Colonic mucosa (tissue), 4 donors: Measurements from ENCODE around the gene SAMD4A. TPM values are rescaled to one million over a fixed set of nuclear protein-coding genes. Genes with fewer than 3 reads are reported as not detected.

ENCODE experiments used
- DNase-seq: peaks from one replicate; pipeline ENCODE4 v3.0.0-alpha.2; 2020
- H3K27ac ChIP-seq: fragments of 200-600 bp; one replicate; pipeline ENCODE4 v1.8.0; 2021
- H3K27me3 ChIP-seq: fragments of 200-600 bp; one replicate; pipeline ENCODE4 v1.8.0; 2021
- H3K36me3 ChIP-seq: fragments of 200-600 bp; one replicate; pipeline ENCODE4 v1.8.0; 2021
- H3K4me1 ChIP-seq: fragments of 200-600 bp; one replicate; pipeline ENCODE4 v1.8.0; 2021; ENCODE audit warnings: mild to moderate bottlenecking
- H3K4me3 ChIP-seq: fragments of 200-600 bp; one replicate; pipeline ENCODE4 v1.8.0; 2021
- H3K9ac ChIP-seq, 2 donors: one replicate each; pipeline ENCODE4 v1.7.0; 2013; ENCODE audit warnings: control low read depth in 2 of 2, low read depth in 2 of 2, low read length in 2 of 2
- H3K9me3 ChIP-seq: fragments of 200-600 bp; one replicate; pipeline ENCODE4 v1.8.0; 2021
- CTCF ChIP-seq: fragments of 200-600 bp; IDR thresholded peaks from one replicate; pipeline ENCODE4 v1.8.0; 2022; ENCODE audit warnings: antibody characterized with exemption, mild to moderate bottlenecking
- intact Hi-C: fragments of 100-400 bp; cut with DNase I; formaldehyde crosslinking; loops from one replicate; pipeline ENCODE4 v1.14.1; 2022
- total RNA-seq, 2 donors: library from RNA; stranded (reverse); fragmentation: NEBNext Ultra II Directional in 1 of 2; extraction: Animal tissue kit (Norgen Biotek cat#: 25700) in 1 of 2; gene quantifications; one replicate each; pipeline ENCODE4 v1.2.1, GENCODE V29; 2021
- donor health status: healthy.
- donor health status: DM: no; HTN: no; CAD: no.
- donor health status: DM: no; HTN: no; CAD: no.

Gene SAMD4A
- total RNA-seq, 2 donors from 2014 or later: 5.6 to 31.3 TPM

GRCh38 chr14:54769951-54770863, 203.3 kb downstream of the SAMD4A start:
- H3K4me3 ChIP-seq: no peak overlapping the region
- no peak for TF ChIP-seq CTCF
- H3K36me3 ChIP-seq: no peaks in the 10 kb centered on the region
- no peaks in the 10 kb centered on the region for H3K27me3 ChIP-seq
- H3K9ac ChIP-seq: no peak overlapping the region
- H3K9me3 ChIP-seq: no peaks in the 10 kb centered on the region
- H3K4me1 ChIP-seq: peaks cover 4% of the 10 kb centered on the region
- DNase-seq: no peak
- intact Hi-C loops: loop anchor here (5.0 kb wide), 1 partner anchor 78 kb away; no protein-coding TSS in a partner anchor
- H3K27ac ChIP-seq: no peak overlapping the region

GRCh38 chr14:54771411-54772027, 204.6 kb downstream of the SAMD4A start:
- peaks cover 4% of the 10 kb centered on the region for H3K4me1 ChIP-seq
- H3K9ac ChIP-seq: no peak overlapping the region

GRCh38 chr14:54772451-54772881, 205.5 kb downstream of the SAMD4A start:
- Histone ChIP-seq H3K27ac (peak overlapping the region; percentile 58), H3K36me3 (no peaks in the 10 kb centered on the region), H3K27me3 (no peaks in the 10 kb centered on the region), H3K4me1 (peaks cover 4% of the 10 kb centered on the region), H3K9me3 (no peaks in the 10 kb centered on the region), H3K4me3 (no peak overlapping the region), H3K9ac (no peak overlapping the region)
- no peak for DNase-seq
- TF ChIP-seq CTCF: no peak
- intact Hi-C loops: loop anchor here (2.0 to 5.0 kb wide), 2 partner anchors 80 to 208 kb away; no protein-coding TSS in a partner anchor

More at GRCh38 chr14:54771411-54772027, 204.6 kb downstream of the SAMD4A start:
- H3K9me3 ChIP-seq: no peaks in the 10 kb centered on the region
- intact Hi-C loops: loop anchor here (2.0 to 5.0 kb wide), 2 partner anchors 79 to 207 kb away; no protein-coding TSS in a partner anchor
- no peak overlapping the region for H3K4me3 ChIP-seq
- no peak for TF ChIP-seq CTCF
- no peak for DNase-seq
- no peaks in the 10 kb centered on the region for H3K36me3 ChIP-seq
- H3K27ac ChIP-seq: no peak overlapping the region
- H3K27me3 ChIP-seq: no peaks in the 10 kb centered on the region

- Histone ChIP-seq H3K27me3 (no peaks in the 10 kb centered on the region), H3K9me3 (no peaks in the 10 kb centered on the region), H3K27ac (peak overlapping the region; percentile 58), H3K36me3 (no peaks in the 10 kb centered on the region), H3K9ac (peak overlapping the region; percentile 0 to 38), H3K4me1 (peaks cover 4% of the 10 kb centered on the region), H3K4me3 (no peak overlapping the region)
- DNase-seq: peak; percentile 76
- intact Hi-C loops: loop anchor here (2.0 to 5.0 kb wide), 2 partner anchors 81 to 209 kb away; no protein-coding TSS in a partner anchor
- peak; percentile 49 for TF ChIP-seq CTCF
Observed at GRCh38 chr14:54773171-54774006, 206.5 kb downstream of the SAMD4A start.

- Histone ChIP-seq H3K4me3 (no peak overlapping the region), H3K36me3 (no peaks in the 10 kb centered on the region), H3K4me1 (peaks cover 4% of the 10 kb centered on the region), H3K27ac (no peak overlapping the region), H3K27me3 (no peaks in the 10 kb centered on the region), H3K9ac (no peak overlapping the region), H3K9me3 (no peaks in the 10 kb centered on the region)
- DNase-seq: no peak
- TF ChIP-seq CTCF: no peak
- intact Hi-C loops: loop anchor here (5.0 kb wide), 1 partner anchor 83 kb away; no protein-coding TSS in a partner anchor
Observed at GRCh38 chr14:54774824-54775223, 207.9 kb downstream of the SAMD4A start.
